ENCODE results near the gene EPHX1.

The EPHX1 gene

DNA sequence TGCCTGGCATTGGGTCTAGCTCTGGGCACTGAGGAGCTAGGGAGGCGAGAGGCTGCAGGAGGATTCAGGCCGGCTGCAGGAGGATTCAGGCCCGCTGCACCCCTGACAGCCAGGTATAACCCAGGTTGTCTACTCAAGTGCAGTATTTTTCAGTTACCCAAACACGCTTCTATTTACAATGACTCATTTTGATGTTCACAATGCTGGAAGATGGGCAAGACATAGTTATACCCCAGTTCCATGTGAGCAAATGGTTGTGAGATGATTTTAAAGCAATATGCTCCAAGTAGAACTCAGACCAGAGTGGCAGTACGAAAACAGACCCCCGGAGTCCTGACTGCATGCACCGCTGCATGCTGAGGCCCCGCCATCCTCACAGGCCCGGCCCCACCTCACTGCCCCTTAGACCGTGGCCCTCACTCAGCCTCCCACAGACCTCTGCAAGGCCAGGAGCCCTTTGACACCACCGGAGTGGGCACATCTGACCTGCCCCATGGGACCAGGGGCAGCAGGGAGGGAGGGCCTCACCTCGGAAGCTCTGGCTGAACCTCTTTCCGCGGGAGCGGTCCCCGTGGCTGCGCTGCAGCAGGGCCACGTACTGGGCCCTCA lies 78.5 kb downstream of the EPHX1 start:
- TF ChIP-seq, protein P1, sequence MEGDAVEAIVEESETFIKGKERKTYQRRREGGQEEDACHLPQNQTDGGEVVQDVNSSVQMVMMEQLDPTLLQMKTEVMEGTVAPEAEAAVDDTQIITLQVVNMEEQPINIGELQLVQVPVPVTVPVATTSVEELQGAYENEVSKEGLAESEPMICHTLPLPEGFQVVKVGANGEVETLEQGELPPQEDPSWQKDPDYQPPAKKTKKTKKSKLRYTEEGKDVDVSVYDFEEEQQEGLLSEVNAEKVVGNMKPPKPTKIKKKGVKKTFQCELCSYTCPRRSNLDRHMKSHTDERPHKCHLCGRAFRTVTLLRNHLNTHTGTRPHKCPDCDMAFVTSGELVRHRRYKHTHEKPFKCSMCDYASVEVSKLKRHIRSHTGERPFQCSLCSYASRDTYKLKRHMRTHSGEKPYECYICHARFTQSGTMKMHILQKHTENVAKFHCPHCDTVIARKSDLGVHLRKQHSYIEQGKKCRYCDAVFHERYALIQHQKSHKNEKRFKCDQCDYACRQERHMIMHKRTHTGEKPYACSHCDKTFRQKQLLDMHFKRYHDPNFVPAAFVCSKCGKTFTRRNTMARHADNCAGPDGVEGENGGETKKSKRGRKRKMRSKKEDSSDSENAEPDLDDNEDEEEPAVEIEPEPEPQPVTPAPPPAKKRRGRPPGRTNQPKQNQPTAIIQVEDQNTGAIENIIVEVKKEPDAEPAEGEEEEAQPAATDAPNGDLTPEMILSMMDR (IDR thresholded peaks at IDR 0.05; ENCODE audit: low read depth, low read length, missing control alignments): no peak
- no peak overlapping the region for H3K4me3 ChIP-seq (replicated peaks; ENCODE audit: low read depth, low read length)
- no peak for DNase-seq (ENCODE audit: extremely low read depth, low read depth)

DNA sequence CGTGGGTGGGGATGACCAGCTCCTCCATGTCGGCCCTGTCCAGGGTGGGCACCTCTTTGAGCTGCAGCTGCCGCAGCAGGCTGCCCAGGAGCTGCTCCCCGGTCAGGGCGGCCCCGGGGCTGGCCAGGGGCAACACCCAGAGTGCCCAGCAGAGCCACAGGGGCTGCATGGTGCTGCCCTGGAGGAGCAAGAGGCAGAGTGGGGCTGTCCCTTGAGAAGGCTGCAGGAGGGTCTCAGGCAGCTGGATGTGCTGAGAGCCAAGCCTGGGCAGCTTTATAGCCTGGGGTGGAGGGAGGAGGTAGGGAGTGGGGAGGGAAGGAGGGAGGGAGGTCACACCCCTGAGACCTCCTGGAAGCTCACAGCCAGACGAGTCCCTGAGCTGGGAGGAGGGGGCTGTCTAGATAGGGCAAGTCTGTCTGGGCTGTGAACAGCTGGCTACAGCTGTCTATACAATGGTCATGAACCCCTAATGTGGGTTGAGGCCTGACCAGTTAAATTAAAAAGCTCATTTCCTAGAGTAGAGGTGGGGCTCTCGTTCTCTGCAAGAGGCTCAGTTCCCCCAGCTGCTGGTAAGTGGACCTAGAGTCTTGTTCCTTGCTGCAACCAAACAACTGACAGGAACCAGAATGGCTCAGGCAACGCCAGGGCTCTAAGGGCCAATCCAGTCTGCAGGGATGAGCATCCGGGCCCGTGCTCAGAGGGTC lies 79.1 kb downstream of the EPHX1 start, which contains the start of gene LEFTY1:
Gene LEFTY1, minus strand, starts transcription at position 249 of the 704 bp plus-strand sequence. Its CDS starts 80 bp downstream, at position 169.
- TF ChIP-seq, protein P1 (IDR thresholded peaks at IDR 0.05; ENCODE audit: low read depth, low read length, missing control alignments): no peak
- no peak for DNase-seq (ENCODE audit: extremely low read depth, low read depth)
- no peak within 1 kb of the TSS for H3K4me3 ChIP-seq (replicated peaks; ENCODE audit: low read depth, low read length)

GRCh38 chr1:225889743-225890142 lies 79.8 kb downstream of the EPHX1 start:
- DNase-seq (ENCODE audit: extremely low read depth, low read depth): no peak
- TF ChIP-seq, protein P1 (IDR thresholded peaks at IDR 0.05; ENCODE audit: low read depth, low read length, missing control alignments): no peak

GRCh38 chr1:225890346-225891228 lies 80.7 kb downstream of the EPHX1 start:
- no peak overlapping the region for H3K4me3 ChIP-seq (replicated peaks; ENCODE audit: low read depth, low read length)
- no peak for DNase-seq (ENCODE audit: extremely low read depth, low read depth)
- TF ChIP-seq, protein P1 (IDR thresholded peaks at IDR 0.05; ENCODE audit: low read depth, low read length, missing control alignments): no peak

More at GRCh38 chr1:225889743-225890142, 79.8 kb downstream of the EPHX1 start:
- no peak overlapping the region for H3K4me3 ChIP-seq (replicated peaks; ENCODE audit: low read depth, low read length)

GRCh38 chr1:225891229-225891972 lies 81.5 kb downstream of the EPHX1 start:
- no peak overlapping the region for H3K4me3 ChIP-seq (replicated peaks; ENCODE audit: low read depth, low read length)
- TF ChIP-seq, protein P1 (IDR thresholded peaks at IDR 0.05; ENCODE audit: low read depth, low read length, missing control alignments): no peak
- no peak for DNase-seq (ENCODE audit: extremely low read depth, low read depth)

GRCh38 chr1:225892307-225892706 lies 82.4 kb downstream of the EPHX1 start:
- DNase-seq (ENCODE audit: extremely low read depth, low read depth): no peak
- TF ChIP-seq, protein P1 (IDR thresholded peaks at IDR 0.05; ENCODE audit: low read depth, low read length, missing control alignments): no peak
- H3K4me3 ChIP-seq (replicated peaks; ENCODE audit: low read depth, low read length): no peak overlapping the region

Data from HFF-Myc (cell line).